Omental fat pad (tissue), 4 donors: Measurements from ENCODE around the gene CAMSAP1. TPM values are rescaled to one million over a fixed set of nuclear protein-coding genes. Genes with fewer than 3 reads are reported as not detected.

Source experiments
- ATAC-seq: fragments of 150-250 bp; one replicate; pipeline ENCODE4 v1.9.1; 2016; ENCODE audit warnings: mild to moderate bottlenecking, moderate library complexity; ENCODE audit not compliant: low FRiP score
- DNase-seq: peaks from one replicate; pipeline ENCODE4 v3.0.0-alpha.2; 2019; ENCODE audit warnings: low spot score
- total RNA-seq, 4 donors: library from RNA; depleted of rRNA; stranded (reverse); fragments of >200 nt; gene quantifications; one replicate each; pipeline ENCODE4 v1.1.0, GENCODE V29; 2016
- TF ChIP-seq, protein P1 (sequence below), 3 donors: fragments of 450-650 bp; IDR thresholded peaks; one replicate each; pipeline ENCODE4 v1.5.1; 2016 to 2017; ENCODE audit warnings: antibody characterized with exemption in 3 of 3, mild to moderate bottlenecking in 3 of 3, moderate library complexity in 2 of 3

CAMSAP1 gene
- total RNA-seq, 4 donors from 2014 or later: 22.3 to 52.5 (median 33.2) TPM

DNA sequence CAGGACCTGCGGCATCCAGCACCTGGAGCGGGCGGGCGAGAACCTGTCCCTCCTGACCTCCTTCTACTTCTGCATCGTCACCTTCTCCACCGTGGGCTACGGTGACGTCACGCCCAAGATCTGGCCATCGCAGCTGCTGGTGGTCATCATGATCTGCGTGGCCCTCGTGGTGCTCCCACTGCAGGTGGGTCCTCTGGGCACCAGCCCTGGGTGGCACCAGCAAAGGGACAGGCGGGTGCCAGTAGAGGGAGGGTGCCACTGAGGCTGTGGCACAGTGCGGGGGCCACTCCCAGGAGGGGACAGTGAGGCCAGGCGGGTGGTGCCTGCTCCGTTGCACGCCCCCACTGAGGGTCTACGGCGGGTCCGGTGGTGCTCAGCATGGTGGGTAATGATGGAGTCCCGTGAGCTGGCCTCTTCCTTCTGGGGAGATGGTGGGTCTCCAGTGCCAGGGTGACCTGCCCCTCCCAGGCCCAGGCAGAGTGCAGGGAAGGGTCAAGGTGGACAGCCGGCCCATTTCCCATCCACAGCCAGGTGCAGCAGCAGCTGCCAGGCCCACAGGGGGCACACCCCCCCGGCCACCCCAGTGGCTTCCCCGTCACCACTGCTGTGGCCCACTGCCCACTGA is 147.6 kb downstream of the CAMSAP1 start:
- no peak for DNase-seq
- no peak for ATAC-seq
- TF ChIP-seq, protein P1, sequence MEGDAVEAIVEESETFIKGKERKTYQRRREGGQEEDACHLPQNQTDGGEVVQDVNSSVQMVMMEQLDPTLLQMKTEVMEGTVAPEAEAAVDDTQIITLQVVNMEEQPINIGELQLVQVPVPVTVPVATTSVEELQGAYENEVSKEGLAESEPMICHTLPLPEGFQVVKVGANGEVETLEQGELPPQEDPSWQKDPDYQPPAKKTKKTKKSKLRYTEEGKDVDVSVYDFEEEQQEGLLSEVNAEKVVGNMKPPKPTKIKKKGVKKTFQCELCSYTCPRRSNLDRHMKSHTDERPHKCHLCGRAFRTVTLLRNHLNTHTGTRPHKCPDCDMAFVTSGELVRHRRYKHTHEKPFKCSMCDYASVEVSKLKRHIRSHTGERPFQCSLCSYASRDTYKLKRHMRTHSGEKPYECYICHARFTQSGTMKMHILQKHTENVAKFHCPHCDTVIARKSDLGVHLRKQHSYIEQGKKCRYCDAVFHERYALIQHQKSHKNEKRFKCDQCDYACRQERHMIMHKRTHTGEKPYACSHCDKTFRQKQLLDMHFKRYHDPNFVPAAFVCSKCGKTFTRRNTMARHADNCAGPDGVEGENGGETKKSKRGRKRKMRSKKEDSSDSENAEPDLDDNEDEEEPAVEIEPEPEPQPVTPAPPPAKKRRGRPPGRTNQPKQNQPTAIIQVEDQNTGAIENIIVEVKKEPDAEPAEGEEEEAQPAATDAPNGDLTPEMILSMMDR (IDR thresholded peaks at IDR 0.05): no peak

DNA sequence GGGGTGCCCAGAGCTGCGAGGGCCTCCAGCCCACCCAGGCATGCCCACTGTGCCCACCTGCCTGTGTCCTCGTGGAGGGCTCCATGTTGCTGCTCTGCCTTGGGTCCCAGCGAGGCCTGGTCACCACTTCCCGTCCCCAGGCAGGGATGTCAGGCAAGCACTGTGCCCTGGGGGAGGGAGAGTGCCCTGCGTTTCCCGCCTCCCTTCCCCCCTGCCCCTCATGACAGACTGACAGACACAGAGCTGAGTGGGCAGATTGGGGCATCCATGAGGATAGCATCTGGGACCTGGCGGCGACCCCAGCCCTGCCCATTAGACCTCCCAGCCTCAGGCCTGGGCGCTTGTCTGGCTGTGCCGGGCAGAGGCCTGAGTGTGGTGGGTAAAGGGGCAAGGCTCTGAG is 148.5 kb downstream of the CAMSAP1 start:
- TF ChIP-seq, protein P1 (IDR thresholded peaks at IDR 0.05): no peak
- no peak for ATAC-seq
- no peak for DNase-seq

Other genes with a start within 250 kb of the CAMSAP1 start
- gene LCN9, start 244.2 kb downstream of the CAMSAP1 start, total RNA-seq: 1 to 10 TPM in 1 of 4 donors, not detected in 3; 1.4 TPM
- gene SOHLH1, start 208.1 kb downstream of the CAMSAP1 start, total RNA-seq: not detected
- under 1 TPM in 2 of 4 donors, not detected in 2; 0.24 to 0.95 TPM for gene KCNT1, start 205.4 kb downstream of the CAMSAP1 start, total RNA-seq
- 10 to 100 TPM; 28.4 to 56.7 (median 34.6) TPM for gene UBAC1, start 53.8 kb upstream of the CAMSAP1 start, total RNA-seq
- 10 to 100 TPM; 22.9 to 37.6 (median 24.8) TPM for gene NACC2, start 187.7 kb upstream of the CAMSAP1 start, total RNA-seq
- 10 to 100 TPM; 23.8 to 31.1 (median 28.4) TPM for gene TMEM250, start 211.3 kb upstream of the CAMSAP1 start, total RNA-seq